H9 (cell line): ENCODE data around the gene TMEM174. TPM values are rescaled to one million over a fixed set of nuclear protein-coding genes. Genes with fewer than 3 reads are reported as not detected.

ENCODE experiments used
- DNase-seq: peaks from one replicate; pipeline ENCODE4 v3.0.0-alpha.2; 2017
- H2AFZ ChIP-seq: one replicate; pipeline ENCODE4 v1.6.1; 2013; ENCODE audit warnings: mild to moderate bottlenecking, low read length, control low read depth, moderate library complexity
- H2AK5ac ChIP-seq: 2 replicates; pipeline ENCODE4 v1.6.1; 2013; ENCODE audit warnings: low read length, control low read depth, mixed read lengths; ENCODE audit not compliant: insufficient read length
- H2BK120ac ChIP-seq: one replicate; pipeline ENCODE4 v1.6.1; 2013; ENCODE audit warnings: low read depth, mild to moderate bottlenecking, low read length, control low read depth, inconsistent platforms; ENCODE audit not compliant: poor library complexity, severe bottlenecking
- H2BK12ac ChIP-seq: 2 replicates; pipeline ENCODE4 v1.6.1; 2013; ENCODE audit warnings: low read length, control low read depth, mixed read lengths, low read depth; ENCODE audit not compliant: insufficient read length
- H2BK15ac ChIP-seq: 2 replicates; pipeline ENCODE4 v1.6.1; 2013; ENCODE audit warnings: low read depth, low read length, control low read depth
- H2BK20ac ChIP-seq: one replicate; pipeline ENCODE4 v1.6.1; 2013; ENCODE audit warnings: low read depth, mild to moderate bottlenecking, low read length, control low read depth, inconsistent platforms; ENCODE audit not compliant: poor library complexity, severe bottlenecking
- H2BK5ac ChIP-seq: 2 replicates; pipeline ENCODE4 v1.6.1; 2013; ENCODE audit warnings: low read length, control low read depth, mixed read lengths; ENCODE audit not compliant: insufficient read length
- H3K14ac ChIP-seq: 2 replicates; pipeline ENCODE4 v1.6.1; 2013; ENCODE audit warnings: low read length, control low read depth; ENCODE audit not compliant: insufficient read depth
- H3K18ac ChIP-seq: 2 replicates; pipeline ENCODE4 v1.6.1; 2013; ENCODE audit warnings: low read depth, mild to moderate bottlenecking, mixed read lengths, low read length, control low read depth; ENCODE audit not compliant: insufficient read length
- H3K23ac ChIP-seq: 2 replicates; pipeline ENCODE4 v1.6.1; 2013; ENCODE audit warnings: low read length, control low read depth, mixed read lengths, low read depth; ENCODE audit not compliant: insufficient read length
- H3K23me2 ChIP-seq: 2 replicates; pipeline ENCODE4 v1.6.1; 2013; ENCODE audit warnings: low read depth, mild to moderate bottlenecking, mixed read lengths, low read length, control low read depth; ENCODE audit not compliant: insufficient read length, poor library complexity, severe bottlenecking
- H3K27ac ChIP-seq: 2 replicates; pipeline ENCODE4 v1.5.1; 2013; ENCODE audit warnings: low read length, control low read depth, mixed read lengths, low read depth; ENCODE audit not compliant: insufficient read length
- H3K27me3 ChIP-seq: 2 replicates; pipeline ENCODE4 v1.6.1; 2013; ENCODE audit warnings: low read length, control low read depth, inconsistent platforms; ENCODE audit not compliant: insufficient read depth
- H3K4ac ChIP-seq: 2 replicates; pipeline ENCODE4 v1.6.1; 2013; ENCODE audit warnings: low read depth, mild to moderate bottlenecking, control low read depth, inconsistent platforms, low read length, moderate library complexity
- H3K4me1 ChIP-seq: 2 replicates; pipeline ENCODE4 v1.6.1; 2013; ENCODE audit warnings: low read length, control low read depth, inconsistent platforms; ENCODE audit not compliant: insufficient read depth
- H3K4me2 ChIP-seq: 2 replicates; pipeline ENCODE4 v1.6.1; 2013; ENCODE audit warnings: low read length, control low read depth, mixed read lengths; ENCODE audit not compliant: insufficient read length, insufficient read depth
- H3K56ac ChIP-seq: 2 replicates; pipeline ENCODE4 v1.6.1; 2013; ENCODE audit warnings: low read depth, mild to moderate bottlenecking, mixed read lengths, low read length, control low read depth; ENCODE audit not compliant: insufficient read length
- H3K79me1 ChIP-seq: 2 replicates; pipeline ENCODE4 v1.6.1; 2013; ENCODE audit warnings: low read depth, mild to moderate bottlenecking, moderate library complexity, low read length, control low read depth, inconsistent platforms; ENCODE audit not compliant: insufficient read depth, poor library complexity, severe bottlenecking
- H3K79me2 ChIP-seq: 2 replicates; pipeline ENCODE4 v1.6.1; 2013; ENCODE audit warnings: low read length, control low read depth, inconsistent platforms; ENCODE audit not compliant: insufficient read depth
- H3K9ac ChIP-seq: 2 replicates; pipeline ENCODE4 v1.6.1; 2013; ENCODE audit warnings: low read length, control low read depth, mixed read lengths; ENCODE audit not compliant: insufficient read length; ENCODE audit errors: extremely low read depth
- H3K9me3 ChIP-seq: one replicate; pipeline ENCODE4 v1.6.1; 2013; ENCODE audit warnings: low read depth, low read length, inconsistent platforms; ENCODE audit not compliant: control insufficient read depth
- H3T11ph ChIP-seq: one replicate; pipeline ENCODE4 v1.6.1; 2013; ENCODE audit warnings: mild to moderate bottlenecking, low read length, control low read depth, inconsistent platforms
- H4K20me1 ChIP-seq: one replicate; pipeline ENCODE4 v1.6.1; 2013; ENCODE audit not compliant: control insufficient read depth, insufficient read length, insufficient read depth
- H4K5ac ChIP-seq: 2 replicates; pipeline ENCODE4 v1.6.1; 2013; ENCODE audit warnings: low read depth, mild to moderate bottlenecking, mixed read lengths, low read length, control low read depth; ENCODE audit not compliant: insufficient read length
- H4K8ac ChIP-seq: replicated peaks from 2 replicates; pipeline ENCODE4 v1.6.1; 2013; ENCODE audit warnings: low read length, control low read depth, mixed read lengths, low read depth; ENCODE audit not compliant: insufficient read length
- H4K91ac ChIP-seq: 2 replicates; pipeline ENCODE4 v1.6.1; 2013; ENCODE audit warnings: low read depth, mild to moderate bottlenecking, moderate library complexity, mixed read lengths, low read length, control low read depth; ENCODE audit not compliant: insufficient read length
- H3K27ac Mint-ChIP-seq, 3 experiments: 2 replicates in 2 of 3; 3 replicates in 1 of 3; pipeline ENCODE4 v1.8.0; 2020 to 2021; ENCODE audit warnings: mixed read lengths in 3 of 3, mild to moderate bottlenecking in 1 of 3, moderate library complexity in 1 of 3
- H3K27me3 Mint-ChIP-seq: 2 replicates; pipeline ENCODE4 v1.8.0; 2021; ENCODE audit warnings: low read depth, mild to moderate bottlenecking, moderate library complexity, mixed read lengths
- H3K36me3 Mint-ChIP-seq, 3 experiments: 2 replicates in 2 of 3; 3 replicates in 1 of 3; pipeline ENCODE4 v1.8.0; 2020 to 2021; ENCODE audit warnings: low read depth in 3 of 3, mixed read lengths in 3 of 3; ENCODE audit not compliant: insufficient read depth in 1 of 3
- H3K4me1 Mint-ChIP-seq, 2 experiments: 2 replicates each; pipeline ENCODE4 v1.8.0; 2020; ENCODE audit warnings: mixed read lengths in 2 of 2
- H3K4me3 Mint-ChIP-seq, 2 experiments: 2 replicates in 1 of 2; 3 replicates in 1 of 2; pipeline ENCODE4 v1.8.0; 2020 to 2021; ENCODE audit warnings: mild to moderate bottlenecking in 2 of 2, mixed read lengths in 2 of 2, moderate library complexity in 1 of 2
- H3K9me3 Mint-ChIP-seq, 2 experiments: 2 replicates in 1 of 2; 3 replicates in 1 of 2; pipeline ENCODE4 v1.8.0; 2020; ENCODE audit warnings: mild to moderate bottlenecking in 2 of 2, mixed read lengths in 2 of 2, moderate library complexity in 1 of 2
- WGBS: extraction: QIAGEN DNeasy Blood & Tissue Kit; methylation state at CpG from one replicate; pipeline ENCODE4 v1.1.7; 2013; ENCODE audit warnings: missing lambda C conversion rate, low lambda C conversion rate, mixed read lengths; ENCODE audit not compliant: insufficient read length; ENCODE audit errors: extremely low coverage; 5-methylcytosine and 5-hydroxymethylcytosine counted together
- total RNA-seq: library from RNA; stranded (reverse); gene quantifications from 2 replicates; pipeline ENCODE4 v1.2.1, GENCODE V29; 2021
- TF ChIP-seq, protein P1 (sequence below): fragments of 200-600 bp; sonication (generic); conservative IDR thresholded peaks from 3 replicates; pipeline ENCODE4 v1.8.0; 2021; ENCODE audit warnings: antibody characterized with exemption, mild to moderate bottlenecking

TMEM174 gene
- total RNA-seq, 1 experiment from 2014 or later = not detected

DNA sequence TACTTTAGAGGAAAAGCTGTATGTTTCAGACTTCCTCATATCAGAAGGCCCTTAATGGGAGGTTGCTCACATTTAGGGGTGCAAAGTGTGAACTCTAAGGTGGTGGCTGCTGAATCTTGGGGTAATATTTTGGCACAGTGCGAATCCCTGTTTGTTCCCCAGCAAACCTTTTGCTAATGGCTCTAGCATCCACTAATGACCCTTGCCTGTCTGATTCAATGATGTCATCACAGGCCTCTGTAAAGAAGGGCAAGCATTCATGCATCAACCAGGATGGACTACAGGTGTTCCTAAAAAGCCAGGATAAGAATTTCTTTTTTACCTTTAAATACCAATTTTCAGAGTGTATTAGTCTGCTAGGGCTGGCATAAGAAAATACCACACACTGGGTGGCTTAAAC is 32.2 kb upstream of the TMEM174 start:
- no peak overlapping the region for H3K27ac Mint-ChIP-seq
- no peak for DNase-seq

More for the DNA sequence above, 32.2 kb upstream of the TMEM174 start:
- Histone ChIP-seq H3K4me1 (peaks cover 2% of the 10 kb centered on the region), H2BK15ac (no peak overlapping the region), H2BK12ac (no peak overlapping the region), H3K79me2 (no peaks in the 10 kb centered on the region), H3T11ph (no peak overlapping the region), H2BK5ac (no peak overlapping the region), H3K4ac (no peak overlapping the region), H4K91ac (no peak overlapping the region), H2AK5ac (no peak overlapping the region), H4K20me1 (no peaks in the 10 kb centered on the region), H3K9me3 (no peaks in the 10 kb centered on the region), H4K8ac (no peak overlapping the region), H3K23me2 (no peaks in the 10 kb centered on the region), H3K4me2 (no peak overlapping the region), H3K9ac (no peak overlapping the region), H2AFZ (no peak overlapping the region), H3K79me1 (no peaks in the 10 kb centered on the region), H4K5ac (no peak overlapping the region), H3K27me3 (no peaks in the 10 kb centered on the region), H3K56ac (no peak overlapping the region), H3K18ac (no peak overlapping the region), H3K14ac (no peak overlapping the region), H3K27ac (no peak overlapping the region), H2BK120ac (no peak overlapping the region), H2BK20ac (no peak overlapping the region), H3K23ac (no peak overlapping the region)
- peaks cover 6 to 11% of the 10 kb centered on the region in 2 experiments for H3K4me1 Mint-ChIP-seq
- no CpG with 5 or more reads among the region's 1 CpG for WGBS
- TF ChIP-seq, protein P1, sequence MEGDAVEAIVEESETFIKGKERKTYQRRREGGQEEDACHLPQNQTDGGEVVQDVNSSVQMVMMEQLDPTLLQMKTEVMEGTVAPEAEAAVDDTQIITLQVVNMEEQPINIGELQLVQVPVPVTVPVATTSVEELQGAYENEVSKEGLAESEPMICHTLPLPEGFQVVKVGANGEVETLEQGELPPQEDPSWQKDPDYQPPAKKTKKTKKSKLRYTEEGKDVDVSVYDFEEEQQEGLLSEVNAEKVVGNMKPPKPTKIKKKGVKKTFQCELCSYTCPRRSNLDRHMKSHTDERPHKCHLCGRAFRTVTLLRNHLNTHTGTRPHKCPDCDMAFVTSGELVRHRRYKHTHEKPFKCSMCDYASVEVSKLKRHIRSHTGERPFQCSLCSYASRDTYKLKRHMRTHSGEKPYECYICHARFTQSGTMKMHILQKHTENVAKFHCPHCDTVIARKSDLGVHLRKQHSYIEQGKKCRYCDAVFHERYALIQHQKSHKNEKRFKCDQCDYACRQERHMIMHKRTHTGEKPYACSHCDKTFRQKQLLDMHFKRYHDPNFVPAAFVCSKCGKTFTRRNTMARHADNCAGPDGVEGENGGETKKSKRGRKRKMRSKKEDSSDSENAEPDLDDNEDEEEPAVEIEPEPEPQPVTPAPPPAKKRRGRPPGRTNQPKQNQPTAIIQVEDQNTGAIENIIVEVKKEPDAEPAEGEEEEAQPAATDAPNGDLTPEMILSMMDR = no peak
- peaks cover 2% of the 10 kb centered on the region; the same call in 1 of the 2 replicates for H3K27me3 Mint-ChIP-seq
- no peaks in the 10 kb centered on the region for H3K9me3 Mint-ChIP-seq
- no peaks in the 10 kb centered on the region for H3K36me3 Mint-ChIP-seq
- no peak overlapping the region for H3K4me3 Mint-ChIP-seq
